Activated CD8-positive, alpha-beta memory T cell treated with anti-CD3 and anti-CD28 coated beads for 4 hours (primary cell): ENCODE results near the gene IER5L.
"Not testable (repeated sequence)": the region's sequence is repeated elsewhere in the genome, so short reads cannot be mapped to it uniquely, and the experiment has no call there.

Source experiments
- DNase-seq, 2 donors: peaks; one replicate each; pipeline ENCODE4 v3.0.0-alpha.2; 2020; ENCODE audit warnings: low read depth in 2 of 2

The IER5L gene

GRCh38 chr9:129202613-129203555, 24.8 kb upstream of the IER5L start:
- DNase-seq, result peak; percentile 73 to 76

DNA sequence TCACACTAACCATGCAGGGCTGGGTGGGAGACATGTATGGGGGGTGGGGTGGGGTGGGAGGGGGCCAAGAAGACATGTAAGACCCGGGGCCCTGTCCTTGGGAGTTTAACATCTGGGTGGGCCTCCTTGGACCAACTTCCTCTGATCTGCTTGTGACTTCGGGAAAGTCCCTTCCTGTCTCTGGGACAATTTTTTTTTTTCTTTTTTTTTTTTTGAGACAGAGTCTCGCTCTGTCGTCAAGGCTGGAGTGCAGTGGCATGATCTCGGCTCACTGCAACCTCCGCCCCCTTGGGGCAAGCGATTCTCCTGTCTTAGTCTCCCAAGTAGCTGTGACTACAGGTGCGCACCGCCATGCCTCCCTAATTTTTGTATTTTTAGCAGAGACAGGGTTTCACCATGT, 23.8 kb upstream of the IER5L start:
- DNase-seq, result no peak

DNA sequence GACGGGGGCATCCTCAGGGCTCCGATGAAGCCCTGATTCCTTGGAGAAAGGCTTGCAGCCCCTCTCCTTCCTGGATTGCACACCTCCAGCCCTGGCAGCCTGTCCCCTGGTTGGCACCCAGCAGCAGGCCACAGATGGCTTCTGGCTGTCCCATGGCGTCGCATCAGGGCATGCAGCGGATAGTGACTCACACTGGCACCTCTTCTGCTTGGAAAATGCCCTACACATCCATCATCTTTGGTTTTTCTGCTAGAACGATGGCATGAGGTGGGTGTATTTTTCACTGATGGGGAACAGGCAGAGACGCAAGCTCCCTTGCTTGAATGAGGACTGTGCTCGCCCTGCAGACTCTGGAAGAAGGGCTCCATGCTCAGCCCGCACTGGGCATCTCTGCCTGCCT, 23.2 kb upstream of the IER5L start:
- DNase-seq, result no peak

GRCh38 chr9:129200255-129200654, 22.2 kb upstream of the IER5L start:
- no peak for DNase-seq

GRCh38 chr9:129199044-129199435, 21.0 kb upstream of the IER5L start:
- DNase-seq, result no peak

DNA sequence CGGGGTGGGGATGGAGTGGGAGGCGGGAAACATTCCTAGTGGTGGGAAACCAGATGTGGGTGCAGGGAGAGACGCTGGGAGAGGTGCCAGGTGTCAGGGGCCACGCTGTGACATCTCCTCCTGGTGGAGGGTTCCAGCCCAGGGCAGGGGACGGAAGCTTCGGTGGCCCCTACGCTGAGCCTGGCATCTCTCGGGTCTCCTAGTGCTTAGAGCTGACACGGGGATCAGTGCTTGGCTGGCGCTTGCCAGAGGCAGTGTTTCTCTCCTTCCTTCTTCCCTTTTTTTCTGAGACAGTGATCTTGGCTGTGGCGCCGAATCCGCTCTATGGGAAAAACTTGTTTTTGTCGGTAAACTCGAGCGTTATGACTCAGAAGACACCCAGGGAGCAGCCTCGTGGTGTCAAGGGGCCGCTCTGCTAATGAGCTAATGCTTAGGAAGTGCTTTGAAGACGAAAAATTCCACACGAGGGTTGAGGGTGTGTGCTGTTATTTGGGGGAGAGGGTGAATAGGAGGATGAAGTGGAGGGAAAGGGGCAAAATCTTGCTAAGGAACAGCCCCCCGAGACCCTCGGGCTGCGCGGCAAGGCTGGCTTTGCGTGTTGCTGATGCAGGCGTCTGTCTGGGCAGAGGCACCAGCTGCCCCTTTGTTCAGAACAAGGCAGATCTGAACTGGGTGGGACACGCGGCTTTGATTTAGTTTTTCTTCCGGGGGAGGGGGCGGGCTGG, 20.4 kb upstream of the IER5L start:
- no peak for DNase-seq

DNA sequence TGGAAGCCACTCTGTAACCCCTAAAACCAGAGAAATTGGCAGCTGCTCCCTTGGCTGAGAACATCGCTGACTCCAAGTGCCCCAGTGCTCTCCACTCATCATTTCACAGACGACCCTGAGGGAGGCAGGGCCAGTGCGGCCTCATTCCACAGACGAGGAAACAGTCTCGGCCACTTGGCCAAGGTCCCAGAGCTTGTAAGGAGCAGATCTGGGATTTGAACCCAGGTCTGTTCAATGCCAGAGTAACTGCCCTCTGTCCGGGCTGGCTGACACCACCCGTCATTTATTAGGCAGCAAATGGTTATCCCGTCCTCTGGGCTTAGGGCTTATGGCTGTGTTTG, 19.9 kb upstream of the IER5L start:
- no peak for DNase-seq

- DNase-seq, result not testable (repeated sequence)
These were observed 19.0 kb upstream of the IER5L start for GRCh38 chr9:129197045-129197444.

DNA sequence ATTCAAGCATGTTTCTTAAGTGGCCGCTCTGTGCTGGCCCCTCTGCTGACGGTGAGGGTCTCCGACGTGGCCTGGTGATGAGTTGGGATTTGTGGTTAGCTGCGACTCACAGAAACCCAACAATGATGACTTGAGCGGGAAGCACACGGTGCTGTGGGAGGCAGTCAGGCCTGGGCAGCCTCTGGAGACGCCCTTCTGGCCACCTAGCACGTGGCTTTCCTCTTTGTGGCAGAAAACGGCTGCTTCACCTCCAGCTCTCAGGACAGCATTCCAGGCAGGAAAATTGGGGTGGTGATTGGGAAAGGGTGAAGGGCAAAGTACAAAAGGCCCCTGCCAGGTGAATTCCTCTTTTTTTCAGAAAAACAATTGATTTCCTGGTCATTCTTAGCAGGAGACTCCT, 17.5 kb upstream of the IER5L start:
- DNase-seq, result no peak

DNA sequence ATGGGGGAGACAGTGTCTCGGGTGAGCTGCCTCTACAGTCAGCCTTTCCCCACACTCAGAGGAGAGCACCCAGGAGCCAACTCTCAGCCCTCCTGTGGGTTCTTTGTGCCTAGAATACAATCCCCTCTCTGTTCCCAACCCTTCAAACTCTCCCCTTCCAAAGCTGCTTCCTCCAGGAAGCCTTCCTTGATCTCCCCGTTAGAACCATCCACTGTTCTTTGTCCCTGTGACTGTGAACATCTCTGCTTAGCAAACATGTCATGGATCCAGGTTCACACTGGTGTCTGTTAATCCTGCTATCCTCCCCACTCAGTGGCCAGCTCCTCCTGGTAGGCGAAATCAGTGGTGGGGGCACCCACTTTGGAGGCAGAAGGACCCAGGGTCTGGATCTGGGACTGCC, 16.2 kb upstream of the IER5L start:
- DNase-seq, result no peak

GRCh38 chr9:129193655-129194054, 15.6 kb upstream of the IER5L start:
- DNase-seq, result no peak

- no peak for DNase-seq
These were observed 13.2 kb upstream of the IER5L start for GRCh38 chr9:129191234-129191633.

GRCh38 chr9:129189971-129190370, 11.9 kb upstream of the IER5L start:
- not testable (repeated sequence) for DNase-seq

DNA sequence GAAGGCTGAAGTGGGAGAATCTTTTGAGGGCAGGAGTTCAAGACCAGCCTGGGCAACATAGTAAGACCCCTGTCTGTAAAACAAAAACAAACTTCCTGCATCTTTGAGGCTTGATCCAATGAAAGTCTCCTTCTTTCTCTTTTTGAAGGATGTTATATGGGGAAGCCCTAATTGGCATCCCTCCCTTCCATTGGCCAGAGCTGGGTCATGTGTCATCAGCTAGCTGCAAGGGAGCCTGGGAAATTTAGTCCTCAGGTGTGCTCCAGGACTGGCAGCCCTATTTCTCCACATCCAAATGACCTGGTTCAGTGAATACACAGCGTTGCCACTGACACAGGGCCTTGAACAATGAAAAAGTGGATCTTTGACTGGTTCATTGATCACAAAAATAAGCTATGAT, 9.0 kb upstream of the IER5L start:
- no peak for DNase-seq

GRCh38 chr9:129185991-129186390, 7.9 kb upstream of the IER5L start:
- DNase-seq, result no peak

DNA sequence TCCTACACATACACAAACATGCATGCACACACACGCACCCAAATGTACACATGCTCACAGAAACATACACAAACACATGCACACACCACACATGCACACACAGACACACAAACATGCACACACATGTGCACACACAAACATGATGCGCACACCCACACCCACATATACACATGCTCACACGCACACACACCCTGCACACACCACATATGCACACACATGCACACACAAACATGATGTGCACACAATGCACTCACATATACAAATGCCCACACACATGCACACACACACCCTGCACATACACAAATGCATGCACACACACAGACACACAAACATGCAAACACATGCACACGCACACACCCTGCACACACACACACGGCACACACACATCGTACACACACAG, 7.3 kb upstream of the IER5L start:
- DNase-seq, result no peak

DNA sequence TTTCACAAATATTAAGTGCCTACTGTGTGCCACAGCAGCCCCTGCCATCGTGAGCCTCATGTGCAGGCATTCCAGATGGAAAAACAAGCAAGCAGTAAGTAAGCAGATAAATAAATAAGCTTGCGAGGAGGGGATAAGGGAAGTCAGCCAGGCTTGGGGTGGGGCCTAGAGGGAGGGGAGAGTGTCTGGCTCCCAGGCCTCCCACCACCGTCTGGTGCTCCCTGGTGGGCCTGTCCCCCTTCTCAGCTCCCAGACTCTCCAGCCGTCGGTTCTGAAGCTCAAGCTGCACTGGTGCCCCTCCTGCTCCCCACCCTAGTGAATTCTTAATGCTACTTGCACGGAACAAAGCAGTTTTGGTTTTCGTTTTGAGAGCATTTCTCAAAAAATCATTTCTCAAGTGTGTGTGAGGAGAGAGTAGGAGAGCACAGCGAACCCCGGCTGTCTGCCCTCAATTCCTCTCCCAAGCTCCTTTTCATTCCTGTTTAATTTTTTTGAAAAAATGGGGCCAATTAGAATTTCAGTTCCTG, 6.6 kb upstream of the IER5L start:
- DNase-seq, result no peak

DNA sequence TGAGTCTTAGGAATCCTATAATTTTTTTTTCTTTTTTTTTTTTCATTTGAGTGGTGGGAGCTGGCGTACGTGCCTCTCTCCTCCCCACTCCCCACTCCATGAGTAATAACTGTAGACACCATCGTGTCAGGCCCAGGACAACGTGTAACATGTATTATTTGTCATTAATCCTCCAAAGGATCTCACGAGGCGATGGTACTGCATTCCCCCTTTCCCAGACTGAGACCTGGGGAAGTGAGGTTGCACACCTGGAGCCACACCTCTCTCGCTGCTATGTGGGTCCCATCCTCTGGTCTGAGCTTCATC, 6.1 kb upstream of the IER5L start:
- no peak for DNase-seq

DNA sequence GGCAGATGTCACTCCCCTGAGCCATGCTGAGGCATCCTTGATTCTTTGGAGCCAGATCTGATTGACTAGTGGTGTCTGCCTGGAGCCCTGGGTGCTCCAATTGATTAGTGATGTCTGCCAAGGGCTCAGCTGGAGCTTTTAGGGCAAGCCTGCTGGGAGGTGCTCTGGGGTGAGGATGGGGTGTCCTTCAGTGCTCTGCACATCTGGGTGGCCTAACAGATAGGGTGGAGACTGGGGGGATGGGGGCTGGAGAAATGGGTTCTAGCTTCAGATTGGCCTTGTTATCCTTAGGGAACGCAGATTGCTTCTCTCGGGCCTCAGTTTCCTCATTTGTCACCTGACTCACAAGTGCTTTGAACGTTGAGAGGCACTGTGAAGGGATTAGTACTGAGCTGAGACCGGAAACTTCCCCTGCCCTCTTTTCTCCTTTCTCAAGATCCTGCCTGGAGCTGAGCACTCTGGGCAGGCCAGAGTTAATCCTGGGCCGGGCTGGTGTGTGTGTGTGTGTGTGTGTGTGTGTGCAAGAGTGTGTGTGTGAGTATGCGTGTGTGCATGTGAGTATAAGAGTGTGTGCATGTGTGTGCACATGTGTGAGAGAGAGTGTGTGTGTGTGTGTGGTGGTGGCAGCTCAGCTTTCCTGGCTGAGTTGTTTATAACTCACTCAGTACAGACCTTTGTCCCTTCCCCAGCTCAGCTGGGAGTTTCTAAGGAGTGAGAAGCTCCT, 5.6 kb upstream of the IER5L start:
- no peak for DNase-seq

DNA sequence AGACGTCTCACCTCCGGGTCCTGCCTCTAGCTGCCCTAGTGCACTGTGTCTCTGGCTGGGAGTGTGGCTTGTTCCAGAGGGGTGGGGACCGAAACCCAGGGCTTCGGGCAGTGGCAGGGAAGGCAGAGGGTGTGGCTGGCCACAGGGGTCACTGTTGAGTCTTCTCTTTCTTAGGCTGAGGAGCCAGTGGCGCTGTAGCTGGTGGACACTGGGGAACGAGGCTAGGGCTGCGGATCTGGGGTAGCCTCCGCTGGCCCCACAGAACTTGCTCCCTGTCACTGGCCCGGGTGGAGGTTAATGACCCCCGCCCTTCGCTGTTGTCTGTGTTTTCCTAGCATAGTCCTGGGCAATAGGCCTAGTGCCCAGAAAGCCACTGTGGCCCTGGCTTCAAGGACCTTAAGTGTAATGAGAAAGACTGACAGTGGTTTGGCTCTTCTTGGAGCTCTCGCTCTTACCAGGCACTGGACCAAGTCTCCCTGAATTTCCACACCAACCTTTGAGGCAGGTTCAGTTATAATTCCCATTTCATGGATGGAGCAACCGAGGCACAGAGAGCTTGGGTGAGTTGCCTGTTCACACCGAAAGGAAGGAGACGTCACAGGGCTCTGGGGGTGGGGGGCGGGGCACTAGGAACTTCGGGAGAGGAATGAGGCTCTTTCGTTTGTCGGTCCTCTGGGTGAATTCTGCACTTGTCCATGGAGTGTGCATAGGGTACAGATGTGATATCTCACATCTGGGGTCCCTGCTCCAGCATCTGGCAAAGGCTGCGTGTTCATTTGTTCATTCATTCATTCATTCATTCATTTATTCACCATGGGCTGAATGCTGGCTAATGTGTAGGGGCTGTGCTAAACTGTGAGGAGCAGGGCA, 4.8 kb upstream of the IER5L start:
- DNase-seq, result no peak

- no peak for DNase-seq
These were observed 4.1 kb upstream of the IER5L start for GRCh38 chr9:129182122-129182521.

DNA sequence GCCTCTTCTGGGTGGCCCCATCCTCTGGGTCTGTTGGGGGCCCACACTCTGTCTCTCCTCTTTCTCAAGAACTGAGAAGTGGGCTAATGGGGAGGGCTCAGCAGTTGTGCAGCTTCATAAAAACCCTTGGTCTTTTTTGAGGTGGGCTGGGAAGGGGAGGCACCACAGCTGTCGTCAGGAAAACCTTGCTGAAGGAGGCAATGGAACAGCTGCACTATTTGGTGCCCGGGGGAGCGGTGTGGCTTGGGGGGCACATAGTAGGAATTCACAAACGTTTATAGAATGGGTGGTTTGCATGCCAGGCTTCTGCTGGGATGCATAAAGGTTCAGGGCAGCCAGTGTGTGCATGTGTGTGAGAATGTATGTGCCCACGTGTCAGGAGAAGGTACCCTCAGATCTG, 3.2 kb upstream of the IER5L start:
- no peak for DNase-seq
